HepG2 (cell line): ENCODE results near the gene CCDC178. TPM values are rescaled to one million over a fixed set of nuclear protein-coding genes. Genes with fewer than 3 reads are reported as not detected.

ENCODE experiments used
- BHLHE40 ChIP-seq: IDR thresholded peaks from 2 replicates; pipeline ENCODE4 v1.6.1; 2011; ENCODE audit warnings: low read length, improper control_type of control experiment
- DNMT1 ChIP-seq: sonication (generic); formaldehyde crosslinking; IDR thresholded peaks from 2 replicates; pipeline ENCODE4 v1.5.1; 2020; ENCODE audit warnings: mild to moderate bottlenecking, missing genetic modification reagents
- DPF2 ChIP-seq: sonication (generic); formaldehyde crosslinking; IDR thresholded peaks from 2 replicates; pipeline ENCODE4 v1.4.0; 2020; ENCODE audit warnings: mild to moderate bottlenecking, low read depth, missing genetic modification reagents, borderline replicate concordance
- MATR3 ChIP-seq: sonication (generic); formaldehyde crosslinking; IDR thresholded peaks from 2 replicates; pipeline ENCODE4 v1.4.0; 2020; ENCODE audit warnings: missing genetic modification reagents
- NR2F6 ChIP-seq, 2 experiments: IDR thresholded peaks; 2 replicates each; pipeline ENCODE4 v1.6.1; 2016; ENCODE audit warnings: antibody characterized with exemption in 1 of 2, mild to moderate bottlenecking in 1 of 2
- PHF21A ChIP-seq: sonication (generic); formaldehyde crosslinking; IDR thresholded peaks from 2 replicates; pipeline ENCODE4 v1.5.0; 2020; ENCODE audit warnings: mild to moderate bottlenecking, missing genetic modification reagents
- SIX1 ChIP-seq: sonication (generic); formaldehyde crosslinking; IDR thresholded peaks from 2 replicates; pipeline ENCODE4 v1.4.0; 2020; ENCODE audit warnings: missing genetic modification reagents, borderline replicate concordance
- ZMYM3 ChIP-seq: sonication (generic); formaldehyde crosslinking; IDR thresholded peaks from 2 replicates; pipeline ENCODE4 v1.5.1; 2020; ENCODE audit warnings: mild to moderate bottlenecking, missing genetic modification reagents
- polyA plus RNA-seq, 8 experiments: library from polyadenylated mRNA; depleted of rRNA in 3 of 8; stranded (reverse) in 7 of 8; unstranded in 1 of 8; fragments of >200 nt; fragmentation: Illumina TruSeq in 4 of 8; extraction: Trizol in 4 of 8; gene quantifications; 2 replicates each; pipeline versions ENCODE4 v1.2.1 to v1.2.3, GENCODE V29; 2011 to 2016; ENCODE audit warnings: low read depth in 4 of 8, missing spikeins in 1 of 8, mixed read lengths in 1 of 8; ENCODE audit not compliant: insufficient read depth in 1 of 8
- total RNA-seq, 5 experiments: library from RNA; depleted of rRNA; stranded (reverse); fragments of >200 nt; fragmentation: Illumina TruSeq; extraction: Trizol; gene quantifications; 2 replicates each; pipeline ENCODE4 v1.2.3, GENCODE V29; 2016; ENCODE audit warnings: low read depth in 1 of 5
- TF ChIP-seq, protein P1 (sequence below): sonication (generic); formaldehyde crosslinking; IDR thresholded peaks from 2 replicates; pipeline ENCODE4 v1.5.0; 2020; ENCODE audit warnings: mild to moderate bottlenecking, missing genetic modification reagents
- TF ChIP-seq, protein P2 (sequence below): sonication (generic); formaldehyde crosslinking; IDR thresholded peaks from 2 replicates; pipeline ENCODE4 v1.4.0; 2020; ENCODE audit warnings: mild to moderate bottlenecking, missing genetic modification reagents
- TF ChIP-seq, protein P3 (sequence below), 2 experiments: sonication (generic) in 1 of 2; formaldehyde crosslinking in 1 of 2; IDR thresholded peaks; 2 replicates each; pipeline versions ENCODE4 v1.4.0 to v1.6.1; 2018 to 2020; ENCODE audit warnings: missing genetic modification reagents in 2 of 2, borderline replicate concordance in 1 of 2, low read depth in 1 of 2, mild to moderate bottlenecking in 1 of 2, missing biosample characterization in 1 of 2

The CCDC178 gene
- total and polyA plus RNA-seq, 2 of the 13 experiments (the other 11 are each of a cell fraction or from before 2014, with no cell fraction given), result not detected

DNA sequence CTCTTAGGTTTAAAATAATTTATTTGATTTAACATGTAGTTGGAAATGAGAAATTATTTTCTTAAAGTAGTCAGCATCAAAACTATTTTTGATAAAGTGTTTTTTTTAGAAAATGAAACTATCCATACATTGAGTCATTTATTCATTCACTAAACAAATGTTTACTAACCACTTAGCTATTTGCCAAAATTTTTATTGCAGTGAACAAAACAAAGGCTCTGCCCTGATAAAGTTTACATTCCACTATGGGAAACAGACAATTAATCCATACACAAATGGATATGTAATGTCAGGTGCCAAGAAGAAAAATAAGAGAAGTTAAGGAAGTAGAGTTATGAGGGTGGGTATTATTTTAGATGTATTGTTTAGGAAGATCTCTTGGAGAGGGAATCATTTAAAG lies 19.1 kb upstream of the CCDC178 start (continued):
- TF ChIP-seq, protein P1, sequence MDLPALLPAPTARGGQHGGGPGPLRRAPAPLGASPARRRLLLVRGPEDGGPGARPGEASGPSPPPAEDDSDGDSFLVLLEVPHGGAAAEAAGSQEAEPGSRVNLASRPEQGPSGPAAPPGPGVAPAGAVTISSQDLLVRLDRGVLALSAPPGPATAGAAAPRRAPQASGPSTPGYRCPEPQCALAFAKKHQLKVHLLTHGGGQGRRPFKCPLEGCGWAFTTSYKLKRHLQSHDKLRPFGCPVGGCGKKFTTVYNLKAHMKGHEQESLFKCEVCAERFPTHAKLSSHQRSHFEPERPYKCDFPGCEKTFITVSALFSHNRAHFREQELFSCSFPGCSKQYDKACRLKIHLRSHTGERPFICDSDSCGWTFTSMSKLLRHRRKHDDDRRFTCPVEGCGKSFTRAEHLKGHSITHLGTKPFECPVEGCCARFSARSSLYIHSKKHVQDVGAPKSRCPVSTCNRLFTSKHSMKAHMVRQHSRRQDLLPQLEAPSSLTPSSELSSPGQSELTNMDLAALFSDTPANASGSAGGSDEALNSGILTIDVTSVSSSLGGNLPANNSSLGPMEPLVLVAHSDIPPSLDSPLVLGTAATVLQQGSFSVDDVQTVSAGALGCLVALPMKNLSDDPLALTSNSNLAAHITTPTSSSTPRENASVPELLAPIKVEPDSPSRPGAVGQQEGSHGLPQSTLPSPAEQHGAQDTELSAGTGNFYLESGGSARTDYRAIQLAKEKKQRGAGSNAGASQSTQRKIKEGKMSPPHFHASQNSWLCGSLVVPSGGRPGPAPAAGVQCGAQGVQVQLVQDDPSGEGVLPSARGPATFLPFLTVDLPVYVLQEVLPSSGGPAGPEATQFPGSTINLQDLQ, result no peak
- TF ChIP-seq, protein P2, sequence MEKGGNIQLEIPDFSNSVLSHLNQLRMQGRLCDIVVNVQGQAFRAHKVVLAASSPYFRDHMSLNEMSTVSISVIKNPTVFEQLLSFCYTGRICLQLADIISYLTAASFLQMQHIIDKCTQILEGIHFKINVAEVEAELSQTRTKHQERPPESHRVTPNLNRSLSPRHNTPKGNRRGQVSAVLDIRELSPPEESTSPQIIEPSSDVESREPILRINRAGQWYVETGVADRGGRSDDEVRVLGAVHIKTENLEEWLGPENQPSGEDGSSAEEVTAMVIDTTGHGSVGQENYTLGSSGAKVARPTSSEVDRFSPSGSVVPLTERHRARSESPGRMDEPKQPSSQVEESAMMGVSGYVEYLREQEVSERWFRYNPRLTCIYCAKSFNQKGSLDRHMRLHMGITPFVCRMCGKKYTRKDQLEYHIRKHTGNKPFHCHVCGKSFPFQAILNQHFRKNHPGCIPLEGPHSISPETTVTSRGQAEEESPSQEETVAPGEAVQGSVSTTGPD (CRISPR knock-in tag), result no peak
- TF ChIP-seq PHF21A (CRISPR knock-in tag), result no peak
- TF ChIP-seq DNMT1, result no peak
- no peak for TF ChIP-seq SIX1
- TF ChIP-seq, protein P3, sequence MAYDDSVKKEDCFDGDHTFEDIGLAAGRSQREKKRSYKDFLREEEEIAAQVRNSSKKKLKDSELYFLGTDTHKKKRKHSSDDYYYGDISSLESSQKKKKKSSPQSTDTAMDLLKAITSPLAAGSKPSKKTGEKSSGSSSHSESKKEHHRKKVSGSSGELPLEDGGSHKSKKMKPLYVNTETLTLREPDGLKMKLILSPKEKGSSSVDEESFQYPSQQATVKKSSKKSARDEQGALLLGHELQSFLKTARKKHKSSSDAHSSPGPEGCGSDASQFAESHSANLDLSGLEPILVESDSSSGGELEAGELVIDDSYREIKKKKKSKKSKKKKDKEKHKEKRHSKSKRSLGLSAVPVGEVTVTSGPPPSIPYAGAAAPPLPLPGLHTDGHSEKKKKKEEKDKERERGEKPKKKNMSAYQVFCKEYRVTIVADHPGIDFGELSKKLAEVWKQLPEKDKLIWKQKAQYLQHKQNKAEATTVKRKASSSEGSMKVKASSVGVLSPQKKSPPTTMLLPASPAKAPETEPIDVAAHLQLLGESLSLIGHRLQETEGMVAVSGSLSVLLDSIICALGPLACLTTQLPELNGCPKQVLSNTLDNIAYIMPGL (CRISPR knock-in tag; IDR thresholded peaks at IDR 0.05; ENCODE audit: borderline replicate concordance in 1 of 2, low read depth in 1 of 2), result no peak
- TF ChIP-seq ZMYM3 (CRISPR knock-in tag), result no peak
- TF ChIP-seq MATR3 (CRISPR knock-in tag), result no peak
- no peak for TF ChIP-seq BHLHE40
- TF ChIP-seq DPF2 (CRISPR knock-in tag), result no peak
- no peak for TF ChIP-seq NR2F6 (IDR thresholded peaks at IDR 0.05)
- no peak for TF ChIP-seq NR2F6 (CRISPR knock-in tag; IDR thresholded peaks at IDR 0.05)
